Spleen (tissue), 11 donors: ENCODE measurements around the gene TOP3A. TPM values are rescaled to one million over a fixed set of nuclear protein-coding genes. Genes with fewer than 3 reads are reported as not detected.

Source experiments
- DNase-seq: peaks from one replicate; pipeline ENCODE4 v3.0.0-alpha.2; 2020
- H3K27ac ChIP-seq, 8 donors: fragments of 200-600 bp; sonication (generic) in 7 of 8; 1 replicate in 4 of 8; 2 replicates in 4 of 8; pipeline versions ENCODE4 v1.5.0 to v1.8.0; 2016 to 2021; ENCODE audit warnings: inconsistent platforms in 4 of 8, mild to moderate bottlenecking in 4 of 8, moderate library complexity in 1 of 8
- H3K27me3 ChIP-seq, 7 donors: fragments of 200-600 bp; sonication (generic) in 6 of 7; replicated peaks in 1 of 7; 1 replicate in 4 of 7; 2 replicates in 3 of 7; pipeline versions ENCODE4 v1.5.0 to v1.8.0; 2016 to 2021; ENCODE audit warnings: inconsistent platforms in 3 of 7, mild to moderate bottlenecking in 1 of 7
- H3K36me3 ChIP-seq, 6 donors: fragments of 200-600 bp; sonication (generic) in 5 of 6; 1 replicate in 4 of 6; 2 replicates in 2 of 6; pipeline versions ENCODE4 v1.5.0 to v1.8.0; 2016 to 2021; ENCODE audit warnings: inconsistent platforms in 2 of 6
- H3K4me1 ChIP-seq, 6 donors: fragments of 200-600 bp; sonication (generic) in 5 of 6; 1 replicate in 3 of 6; 2 replicates in 3 of 6; pipeline versions ENCODE4 v1.5.0 to v1.8.0; 2016 to 2021; ENCODE audit warnings: inconsistent platforms in 3 of 6
- H3K4me3 ChIP-seq, 8 donors: fragments of 200-600 bp; sonication (generic) in 7 of 8; 1 replicate in 4 of 8; 2 replicates in 4 of 8; pipeline versions ENCODE4 v1.5.0 to v1.8.0; 2016 to 2021; ENCODE audit warnings: inconsistent platforms in 4 of 8, mild to moderate bottlenecking in 4 of 8, moderate library complexity in 2 of 8
- H3K9me3 ChIP-seq, 8 donors: fragments of 200-600 bp; sonication (generic) in 7 of 8; 1 replicate in 4 of 8; 2 replicates in 4 of 8; pipeline versions ENCODE4 v1.5.0 to v1.8.0; 2016 to 2021; ENCODE audit warnings: inconsistent platforms in 4 of 8
- POLR2A ChIP-seq, 3 donors: fragments of 450-650 bp; IDR thresholded peaks; one replicate each; pipeline ENCODE4 v1.5.1; 2017; ENCODE audit warnings: antibody characterized with exemption in 3 of 3, mild to moderate bottlenecking in 1 of 3
- POLR2AphosphoS5 ChIP-seq, 3 donors: sonication (generic); formaldehyde crosslinking; IDR thresholded peaks; one replicate each; pipeline ENCODE4 v1.5.1; 2017; ENCODE audit warnings: antibody characterized with exemption in 3 of 3
- WGBS, 5 donors: extraction: QIAGEN DNeasy Blood & Tissue Kit in 3 of 5; methylation state at CpG; one replicate each; pipeline versions ENCODE4 v1.1.5 to v1.1.7; 2013 to 2018; 5-methylcytosine and 5-hydroxymethylcytosine counted together
- intact Hi-C: fragments of 100-400 bp; cut with DNase I; formaldehyde crosslinking; loops from one replicate; pipeline ENCODE4 v1.15.0; 2023; ENCODE audit warnings: low total_unique reads
- polyA plus RNA-seq, 3 donors: library from polyadenylated mRNA; stranded (reverse); fragments of 200-250 nt; gene quantifications; one replicate each; pipeline ENCODE4 v1.2.1, GENCODE V29; 2013
- total RNA-seq, 7 donors: library from RNA; depleted of rRNA in 3 of 7; stranded (reverse); fragments of >200 nt in 3 of 7; fragmentation: NEBNext Ultra II Directional in 4 of 7; extraction: Animal tissue kit (Norgen Biotek cat#: 25700) in 4 of 7; gene quantifications; one replicate each; pipeline versions ENCODE4 v1.1.0 to v1.2.1, GENCODE V29; 2016 to 2021
- TF ChIP-seq, protein P1 (sequence below), 11 experiments: fragments of 200-600 bp in 7 of 11; fragments of 450-650 bp in 4 of 11; sonication (generic) in 4 of 11; IDR thresholded peaks in 8 of 11; conservative IDR thresholded peaks in 3 of 11; 1 replicate in 7 of 11; 2 replicates in 4 of 11; pipeline versions ENCODE4 v1.4.0 to v1.8.0; 2016 to 2021; ENCODE audit warnings: antibody characterized with exemption in 11 of 11, inconsistent platforms in 4 of 11, mild to moderate bottlenecking in 1 of 11
- donor health status: healthy with polysubstance abuse.
- donor health status: DM: no; HTN: no; CAD: no; lungs with moderate emphysema.
- donor health status: DM: no; HTN: no; CAD: no.
- donor health status: Bipolar disorder and iron deficiency.
- donor health status: healthy.
- donor health status: DM: no; HTN: no; CAD: no.
- donor health status: DM: yes; HTN: yes; CAD: no.

TOP3A gene
- total and polyA plus RNA-seq, 10 donors: 9.8 to 60.1 (median 43.9) TPM

DNA sequence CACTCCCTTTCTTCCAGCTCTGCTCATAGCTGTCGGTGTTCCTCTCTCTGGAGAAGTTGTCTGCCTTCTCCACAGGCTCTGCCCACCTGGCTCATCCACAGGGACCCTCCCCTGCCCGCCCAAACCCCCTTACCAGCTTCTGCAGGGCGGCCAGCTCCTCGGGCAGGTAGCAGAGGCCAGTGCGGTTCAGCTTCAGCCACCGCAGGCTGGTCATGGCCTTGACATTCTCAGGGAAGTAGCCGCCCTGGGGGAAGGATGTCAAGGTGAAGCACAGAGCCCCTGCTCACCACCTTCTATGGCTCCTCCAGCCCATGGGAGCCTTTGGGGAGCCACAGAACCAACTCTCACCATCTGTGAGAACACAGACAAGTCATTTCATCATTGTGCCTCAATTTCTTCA is 58.0 kb downstream of the TOP3A start:
- 78 to 90% (median 87%) methylated on average over 6 to 7 of the region's 7 CpGs for WGBS, 5 donors
- no peaks in the 10 kb centered on the region for H3K9me3 ChIP-seq
- TF ChIP-seq POLR2AphosphoS5 (IDR thresholded peaks at IDR 0.05) (no peak), POLR2A (IDR thresholded peaks at IDR 0.05) (no peak)
- TF ChIP-seq, protein P1, sequence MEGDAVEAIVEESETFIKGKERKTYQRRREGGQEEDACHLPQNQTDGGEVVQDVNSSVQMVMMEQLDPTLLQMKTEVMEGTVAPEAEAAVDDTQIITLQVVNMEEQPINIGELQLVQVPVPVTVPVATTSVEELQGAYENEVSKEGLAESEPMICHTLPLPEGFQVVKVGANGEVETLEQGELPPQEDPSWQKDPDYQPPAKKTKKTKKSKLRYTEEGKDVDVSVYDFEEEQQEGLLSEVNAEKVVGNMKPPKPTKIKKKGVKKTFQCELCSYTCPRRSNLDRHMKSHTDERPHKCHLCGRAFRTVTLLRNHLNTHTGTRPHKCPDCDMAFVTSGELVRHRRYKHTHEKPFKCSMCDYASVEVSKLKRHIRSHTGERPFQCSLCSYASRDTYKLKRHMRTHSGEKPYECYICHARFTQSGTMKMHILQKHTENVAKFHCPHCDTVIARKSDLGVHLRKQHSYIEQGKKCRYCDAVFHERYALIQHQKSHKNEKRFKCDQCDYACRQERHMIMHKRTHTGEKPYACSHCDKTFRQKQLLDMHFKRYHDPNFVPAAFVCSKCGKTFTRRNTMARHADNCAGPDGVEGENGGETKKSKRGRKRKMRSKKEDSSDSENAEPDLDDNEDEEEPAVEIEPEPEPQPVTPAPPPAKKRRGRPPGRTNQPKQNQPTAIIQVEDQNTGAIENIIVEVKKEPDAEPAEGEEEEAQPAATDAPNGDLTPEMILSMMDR (IDR thresholded peaks at IDR 0.05 in 8 of 11, conservative IDR thresholded peaks at IDR 0.05 in 3 of 11): no peak
- H3K4me1 ChIP-seq: peaks cover 28 to 56% (median 50%) of the 10 kb centered on the region in 6 donors
- peaks cover 3 to 52% (median 48%) of the 10 kb centered on the region in 6 donors for H3K36me3 ChIP-seq
- no peaks in the 10 kb centered on the region for H3K27me3 ChIP-seq
- peak overlapping the region in 5 of 8 donors; percentile 93 to 99 (median 98) for H3K27ac ChIP-seq
- DNase-seq: no peak
- intact Hi-C loops: no loop called here
- peak overlapping the region in 4 of 8 donors; percentile 93 to 99 (median 98) for H3K4me3 ChIP-seq

DNA sequence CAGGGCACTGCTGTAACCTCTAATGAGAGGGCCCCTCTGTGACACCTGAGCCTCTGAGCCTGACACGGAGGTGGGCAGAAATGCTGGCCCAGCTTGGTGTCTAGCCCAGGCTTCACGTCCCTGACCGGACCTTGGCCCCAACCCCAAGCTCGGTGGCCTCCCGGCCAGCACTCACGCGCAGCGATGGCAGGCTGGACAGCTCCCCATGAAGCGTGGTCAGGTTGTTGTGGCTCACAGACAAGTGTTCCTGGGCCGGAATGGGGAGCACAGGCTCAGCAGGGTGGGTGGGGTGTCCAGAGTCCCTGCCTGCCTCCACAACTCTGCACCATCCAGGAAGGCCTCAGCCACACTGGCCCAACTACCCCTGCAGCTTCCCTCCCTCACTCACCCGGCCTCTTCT is 58.4 kb downstream of the TOP3A start:
- 77 to 90% (median 83%) methylated on average over 10 to 11 of the region's 11 CpGs for WGBS, 5 donors

DNA sequence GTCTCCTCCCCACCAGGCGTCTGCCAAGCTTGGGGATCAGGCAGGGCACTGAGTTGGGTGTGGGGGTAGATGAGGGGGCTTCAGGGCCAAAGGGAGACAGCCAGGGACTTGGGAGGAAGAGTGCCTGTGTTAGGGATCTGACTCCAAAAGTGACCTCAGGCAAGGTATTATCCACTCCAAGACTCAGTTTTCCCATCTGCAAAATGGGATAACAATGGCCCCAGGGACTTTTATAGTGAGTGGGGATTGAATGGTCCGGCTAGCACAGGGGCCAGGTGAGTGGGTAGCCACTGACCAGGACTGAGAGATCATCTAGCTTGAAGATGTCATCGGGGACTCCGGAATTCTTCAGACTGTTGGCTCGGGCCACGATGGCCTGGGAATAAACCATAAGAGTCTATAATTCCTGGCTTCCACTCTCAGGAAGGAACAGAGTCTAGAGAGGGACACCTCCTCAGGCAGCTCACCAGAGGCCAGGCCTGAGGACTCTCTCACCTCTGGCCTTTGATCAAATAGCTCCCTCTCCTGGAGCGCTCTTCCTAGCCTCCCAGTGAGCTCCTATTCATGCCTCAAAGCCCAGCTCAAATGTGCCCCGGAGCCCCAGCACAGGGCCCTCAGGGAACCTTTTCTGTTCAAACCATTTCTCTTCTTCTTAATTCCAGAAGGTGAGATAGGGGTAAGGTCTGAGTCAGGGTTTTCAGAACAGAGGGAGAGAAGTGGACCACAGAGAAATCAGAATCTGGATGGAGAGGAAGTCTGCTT is 59.7 kb downstream of the TOP3A start:
- peaks cover 6 to 69% (median 65%) of the 10 kb centered on the region in 6 donors for H3K36me3 ChIP-seq
- intact Hi-C loops: no loop called here
- 95 to 100% (median 97%) methylated on average over 8 of the region's 8 CpGs for WGBS, 5 donors

More for the DNA sequence above, 58.4 kb downstream of the TOP3A start:
- intact Hi-C loops: no loop called here
- TF ChIP-seq, protein P1 (IDR thresholded peaks at IDR 0.05 in 8 of 11, conservative IDR thresholded peaks at IDR 0.05 in 3 of 11): no peak
- no peak for TF ChIP-seq POLR2AphosphoS5 (IDR thresholded peaks at IDR 0.05)
- no peak for TF ChIP-seq POLR2A (IDR thresholded peaks at IDR 0.05)
- Histone ChIP-seq H3K9me3 (no peaks in the 10 kb centered on the region), H3K27ac (peak overlapping the region in 4 of 8 donors; percentile 93 to 99 (median 98)), H3K36me3 (peaks cover 6 to 56% (median 52%) of the 10 kb centered on the region in 6 donors), H3K4me3 (peak overlapping the region in 1 of 8 donors; percentile 99), H3K4me1 (peaks cover 25 to 51% (median 45%) of the 10 kb centered on the region in 6 donors), H3K27me3 (no peaks in the 10 kb centered on the region)
- DNase-seq: no peak

DNA sequence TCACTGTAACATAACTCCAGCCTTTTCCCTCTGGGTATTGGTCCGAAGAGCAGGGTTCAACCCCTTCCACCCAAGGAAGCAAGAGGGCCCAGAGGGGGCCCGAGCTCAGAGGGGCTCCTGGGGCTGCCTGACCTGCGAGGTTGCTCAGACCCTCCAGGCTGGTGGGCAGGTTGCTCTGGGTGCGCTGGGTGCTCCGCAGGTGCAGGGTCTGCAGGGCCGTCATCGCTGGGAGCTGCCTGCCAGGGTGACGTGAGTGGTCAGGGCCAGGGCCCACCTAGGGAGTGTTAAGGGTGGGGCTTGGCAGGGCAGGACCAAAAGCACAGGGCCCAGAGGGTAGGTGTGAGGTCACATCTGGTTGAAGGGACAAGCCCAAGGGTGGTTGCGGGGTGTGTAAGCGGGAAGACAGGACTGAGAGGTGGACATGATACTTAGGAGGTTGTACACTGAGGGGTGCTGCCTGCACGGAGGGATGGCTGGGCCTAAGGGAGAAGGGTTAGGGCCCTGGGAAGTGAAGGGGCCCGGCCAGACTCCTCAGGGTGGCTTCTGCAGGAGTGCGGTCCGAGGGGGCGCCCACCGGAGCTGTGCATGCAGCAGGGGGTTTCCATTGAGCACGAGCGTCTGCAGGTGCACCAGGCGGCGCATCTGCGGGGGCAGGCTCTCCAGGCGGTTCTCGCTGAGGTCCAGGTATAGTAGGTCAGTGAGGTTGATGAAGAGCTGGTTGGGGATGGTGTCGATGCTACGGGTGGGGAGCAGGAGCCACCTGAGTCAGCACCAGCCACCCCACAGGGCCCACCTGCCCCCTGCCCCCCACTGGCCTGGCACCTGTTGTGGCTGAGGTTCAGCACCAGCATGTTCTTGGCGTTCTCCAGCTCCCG is 60.6 kb downstream of the TOP3A start:
- WGBS, 5 donors: 93 to 97% (median 94%) methylated on average over 22 to 27 of the region's 27 CpGs
- Histone ChIP-seq H3K27me3 (no peaks in the 10 kb centered on the region), H3K9me3 (no peaks in the 10 kb centered on the region), H3K36me3 (peaks cover 6 to 77% (median 74%) of the 10 kb centered on the region in 6 donors), H3K4me1 (peaks cover 19 to 36% (median 29%) of the 10 kb centered on the region in 6 donors), H3K4me3 (no peak overlapping the region), H3K27ac (no peak overlapping the region)
- DNase-seq: no peak
- intact Hi-C loops: no loop called here
- TF ChIP-seq POLR2AphosphoS5 (IDR thresholded peaks at IDR 0.05): peak in 1 of 3 donors; percentile 29
- TF ChIP-seq, protein P1 (IDR thresholded peaks at IDR 0.05 in 8 of 11, conservative IDR thresholded peaks at IDR 0.05 in 3 of 11): no peak

More for the DNA sequence above, 59.7 kb downstream of the TOP3A start:
- H3K27ac ChIP-seq: no peak overlapping the region
- no peak for TF ChIP-seq POLR2AphosphoS5 (IDR thresholded peaks at IDR 0.05)
- peaks cover 25 to 43% (median 37%) of the 10 kb centered on the region in 6 donors for H3K4me1 ChIP-seq
- H3K9me3 ChIP-seq: no peaks in the 10 kb centered on the region
- no peak for DNase-seq
- H3K27me3 ChIP-seq: no peaks in the 10 kb centered on the region
- no peak overlapping the region for H3K4me3 ChIP-seq
